HUES64 (cell line): ENCODE results near the gene GDPGP1.

Experiments
- H3K27ac ChIP-seq: 2 replicates; pipeline ENCODE4 v1.7.0; 2013; ENCODE audit warnings: low read depth, low read length, inconsistent platforms
- H3K27me3 ChIP-seq: 2 replicates; pipeline ENCODE4 v1.6.1; 2013; ENCODE audit warnings: mild to moderate bottlenecking, low read length; ENCODE audit not compliant: insufficient read depth
- H3K36me3 ChIP-seq: 2 replicates; pipeline ENCODE4 v1.6.1; 2013; ENCODE audit warnings: mild to moderate bottlenecking, low read length; ENCODE audit not compliant: insufficient read depth
- H3K4me1 ChIP-seq: 2 replicates; pipeline ENCODE4 v1.6.1; 2013; ENCODE audit warnings: mild to moderate bottlenecking, low read length, moderate library complexity; ENCODE audit not compliant: insufficient read depth
- H3K4me3 ChIP-seq: 2 replicates; pipeline ENCODE4 v1.5.1; 2013; ENCODE audit warnings: mild to moderate bottlenecking, low read length, moderate library complexity
- H3K9ac ChIP-seq: 2 replicates; pipeline ENCODE4 v1.6.1; 2013; ENCODE audit warnings: mild to moderate bottlenecking, low read depth, low read length
- H3K9me3 ChIP-seq: 2 replicates; pipeline ENCODE4 v1.6.1; 2013; ENCODE audit warnings: low read depth, low read length; ENCODE audit not compliant: insufficient read depth
- WGBS: fragments of 150-250, 120-280 bp; methylation state at CpG from one replicate; pipeline ENCODE4 v1.1.7; 2013; ENCODE audit warnings: missing lambda C conversion rate; 5-methylcytosine and 5-hydroxymethylcytosine counted together

The GDPGP1 gene

GRCh38 chr15:90205886-90206285, 28.1 kb upstream of the GDPGP1 start:
- H3K9ac ChIP-seq = no peak overlapping the region
- no peaks in the 10 kb centered on the region for H3K27me3 ChIP-seq
- no peaks in the 10 kb centered on the region for H3K9me3 ChIP-seq
- H3K27ac ChIP-seq = no peak overlapping the region
- H3K36me3 ChIP-seq = no peaks in the 10 kb centered on the region; the same call in 1 of the 2 replicates
- 95% methylated on average over 5 of the region's 5 CpGs for WGBS
- no peak overlapping the region for H3K4me3 ChIP-seq
- H3K4me1 ChIP-seq = peaks cover 7% of the 10 kb centered on the region

- no peak overlapping the region for H3K9ac ChIP-seq
Observed at GRCh38 chr15:90207252-90207651, 26.8 kb upstream of the GDPGP1 start.

GRCh38 chr15:90208356-90208755, 25.7 kb upstream of the GDPGP1 start:
- Histone ChIP-seq H3K4me3 (no peak overlapping the region), H3K4me1 (peaks cover 6% of the 10 kb centered on the region; the same call in 1 of the 2 replicates), H3K27ac (no peak overlapping the region), H3K9ac (no peak overlapping the region), H3K27me3 (no peaks in the 10 kb centered on the region), H3K36me3 (no peaks in the 10 kb centered on the region; the same call in 1 of the 2 replicates), H3K9me3 (no peaks in the 10 kb centered on the region)
- WGBS = 92% methylated on average over 6 of the region's 6 CpGs

More at GRCh38 chr15:90207252-90207651, 26.8 kb upstream of the GDPGP1 start:
- Histone ChIP-seq H3K27me3 (no peaks in the 10 kb centered on the region), H3K36me3 (no peaks in the 10 kb centered on the region; the same call in 1 of the 2 replicates), H3K4me3 (no peak overlapping the region), H3K4me1 (peaks cover 12% of the 10 kb centered on the region), H3K27ac (no peak overlapping the region), H3K9me3 (no peaks in the 10 kb centered on the region)
- 94% methylated on average over 5 of the region's 6 CpGs for WGBS

GRCh38 chr15:90209591-90209990, 24.4 kb upstream of the GDPGP1 start:
- Histone ChIP-seq H3K36me3 (no peaks in the 10 kb centered on the region; the same call in 1 of the 2 replicates), H3K4me3 (no peak overlapping the region), H3K27ac (no peak overlapping the region), H3K27me3 (no peaks in the 10 kb centered on the region), H3K9me3 (no peaks in the 10 kb centered on the region), H3K9ac (no peak overlapping the region), H3K4me1 (peaks cover 9% of the 10 kb centered on the region; the same call in 1 of the 2 replicates)
- WGBS = 94% methylated on average over 9 of the region's 9 CpGs

- Histone ChIP-seq H3K36me3 (peaks cover 4% of the 10 kb centered on the region), H3K9ac (no peak overlapping the region)
Observed at GRCh38 chr15:90210593-90210992, 23.4 kb upstream of the GDPGP1 start.

GRCh38 chr15:90211009-90211408, 23.0 kb upstream of the GDPGP1 start:
- Histone ChIP-seq H3K27ac (no peak overlapping the region), H3K9ac (no peak overlapping the region), H3K9me3 (no peaks in the 10 kb centered on the region), H3K4me3 (no peak overlapping the region), H3K4me1 (peaks cover 9% of the 10 kb centered on the region; the same call in 1 of the 2 replicates), H3K36me3 (peaks cover 4% of the 10 kb centered on the region), H3K27me3 (no peaks in the 10 kb centered on the region)
- 92% methylated on average over 9 of the region's 9 CpGs for WGBS

More at GRCh38 chr15:90210593-90210992, 23.4 kb upstream of the GDPGP1 start:
- Histone ChIP-seq H3K27me3 (no peaks in the 10 kb centered on the region), H3K27ac (no peak overlapping the region), H3K4me3 (no peak overlapping the region), H3K4me1 (peaks cover 9% of the 10 kb centered on the region; the same call in 1 of the 2 replicates), H3K9me3 (no peaks in the 10 kb centered on the region)
- WGBS = 90% methylated on average over 8 of the region's 8 CpGs

- Histone ChIP-seq H3K27me3 (no peaks in the 10 kb centered on the region), H3K36me3 (peaks cover 4% of the 10 kb centered on the region), H3K4me3 (no peak overlapping the region), H3K4me1 (peaks cover 9% of the 10 kb centered on the region; the same call in 1 of the 2 replicates), H3K27ac (0 out of 2 replicates have a peak overlapping the region, but pooled peaks have one; percentile 41), H3K9ac (no peak overlapping the region), H3K9me3 (no peaks in the 10 kb centered on the region)
- 82% methylated on average over 13 of the region's 13 CpGs for WGBS
Observed at GRCh38 chr15:90211440-90212143, 22.4 kb upstream of the GDPGP1 start.

GRCh38 chr15:90212221-90213098, 21.5 kb upstream of the GDPGP1 start:
- WGBS = 96% methylated on average over 35 of the region's 35 CpGs
- H3K9ac ChIP-seq = no peak overlapping the region
- H3K9me3 ChIP-seq = no peaks in the 10 kb centered on the region
- peaks cover 9% of the 10 kb centered on the region; the same call in 1 of the 2 replicates for H3K4me1 ChIP-seq
- H3K27ac ChIP-seq = no peak overlapping the region
- no peak overlapping the region for H3K4me3 ChIP-seq
- peaks cover 7% of the 10 kb centered on the region for H3K36me3 ChIP-seq
- H3K27me3 ChIP-seq = no peaks in the 10 kb centered on the region

- H3K9me3 ChIP-seq = no peaks in the 10 kb centered on the region
- 89% methylated on average over 11 of the region's 12 CpGs for WGBS
- peaks cover 9% of the 10 kb centered on the region; the same call in 1 of the 2 replicates for H3K4me1 ChIP-seq
- H3K4me3 ChIP-seq = no peak overlapping the region
- no peak overlapping the region for H3K27ac ChIP-seq
- H3K36me3 ChIP-seq = peaks cover 11% of the 10 kb centered on the region
- H3K27me3 ChIP-seq = no peaks in the 10 kb centered on the region
- no peak overlapping the region for H3K9ac ChIP-seq
Observed at GRCh38 chr15:90213122-90213817, 20.7 kb upstream of the GDPGP1 start.

GRCh38 chr15:90213818-90214204, 20.2 kb upstream of the GDPGP1 start:
- H3K9me3 ChIP-seq = no peaks in the 10 kb centered on the region
- H3K27ac ChIP-seq = no peak overlapping the region
- 96% methylated on average over 11 of the region's 11 CpGs for WGBS
- peaks cover 9% of the 10 kb centered on the region; the same call in 1 of the 2 replicates for H3K4me1 ChIP-seq
- H3K4me3 ChIP-seq = no peak overlapping the region
- H3K9ac ChIP-seq = no peak overlapping the region
- H3K27me3 ChIP-seq = no peaks in the 10 kb centered on the region
- peaks cover 11% of the 10 kb centered on the region for H3K36me3 ChIP-seq
